Cardiac septum (tissue), 1 donor: Measurements from ENCODE around the gene LLGL1. TPM values are rescaled to one million over a fixed set of nuclear protein-coding genes. Genes with fewer than 3 reads are reported as not detected.

Experiments used
- DNase-seq: peaks from one replicate; pipeline ENCODE4 v3.0.0-alpha.2; 2020; ENCODE audit warnings: low spot score
- intact Hi-C: fragments of 100-400 bp; cut with DNase I; formaldehyde crosslinking; loops from one replicate; pipeline ENCODE4 v1.14.0; 2022
- total RNA-seq: library from RNA; stranded (reverse); fragmentation: NEBNext Ultra II Directional; extraction: Animal tissue kit (Norgen Biotek cat#: 25700); gene quantifications from one replicate; pipeline ENCODE4 v1.2.1, GENCODE V29; 2021
- donor health status: DM: no; HTN: no; CAD: no.

Gene LLGL1
- total RNA-seq, 1 donor from 2014 or later, result 9.6 TPM

DNA sequence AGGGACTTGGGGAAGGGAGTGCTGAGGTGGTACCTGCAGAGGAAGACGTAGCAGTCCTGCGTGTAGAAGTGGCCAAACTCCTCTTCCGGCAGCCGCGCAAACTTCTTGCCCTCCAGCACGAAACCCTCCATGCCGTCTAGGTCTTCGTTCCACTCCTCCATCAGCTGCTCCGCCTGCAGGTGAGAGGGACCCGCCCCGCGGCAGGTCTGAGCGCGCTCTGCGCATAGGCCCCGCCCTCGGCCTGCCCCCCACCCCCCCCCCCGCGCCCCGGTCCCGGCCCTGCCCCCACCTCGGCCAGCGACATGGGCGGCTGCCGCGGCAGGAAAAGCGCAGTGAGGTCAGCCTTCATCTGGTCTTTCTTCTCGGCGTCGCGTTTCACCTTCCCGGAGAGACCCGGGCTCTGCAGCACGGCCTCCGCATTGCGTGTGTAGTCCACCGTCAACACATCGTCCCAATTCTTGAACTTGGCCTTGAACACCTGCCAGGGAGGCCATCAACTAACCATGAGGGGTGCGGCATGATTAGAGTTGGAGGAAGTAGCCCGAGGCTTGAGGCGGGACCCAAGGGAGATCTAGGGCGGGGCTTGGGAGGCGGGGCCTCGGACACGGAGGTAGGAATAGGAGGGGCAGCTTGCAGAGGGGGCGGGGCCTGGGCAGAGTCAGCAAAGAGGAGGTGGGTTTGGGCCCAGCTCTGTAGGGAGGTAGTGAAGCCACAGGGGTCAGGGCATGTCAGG, 21.6 kb downstream of the LLGL1 start:
- DNase-seq, result no peak
- intact Hi-C loops, result loop anchor here (5.0 kb wide), 1 partner anchor 70 kb away; the partner anchor contains the start of gene SMCR8

DNA sequence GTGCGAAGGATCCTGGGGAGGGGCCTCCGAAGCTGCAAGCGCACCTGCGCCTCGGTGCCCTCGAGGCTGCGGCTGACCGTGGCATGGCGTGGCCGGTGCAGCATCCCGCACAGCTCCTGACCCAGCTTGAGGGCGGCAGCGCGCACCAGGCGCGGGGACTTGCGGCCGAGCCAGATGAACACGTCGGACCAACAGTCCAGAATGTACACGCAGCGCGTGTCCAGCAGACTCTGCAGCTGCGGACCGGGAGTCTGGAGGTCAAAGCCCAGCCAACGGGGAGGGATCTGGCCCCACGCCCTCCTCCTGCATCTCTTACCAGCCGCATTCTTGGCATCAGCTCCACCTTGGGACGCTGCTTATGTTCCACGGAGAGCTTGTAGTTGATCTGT, 22.2 kb downstream of the LLGL1 start:
- no peak for DNase-seq
- intact Hi-C loops, result loop anchor here (5.0 kb wide), 1 partner anchor 70 kb away; the partner anchor contains the start of gene SMCR8

DNA sequence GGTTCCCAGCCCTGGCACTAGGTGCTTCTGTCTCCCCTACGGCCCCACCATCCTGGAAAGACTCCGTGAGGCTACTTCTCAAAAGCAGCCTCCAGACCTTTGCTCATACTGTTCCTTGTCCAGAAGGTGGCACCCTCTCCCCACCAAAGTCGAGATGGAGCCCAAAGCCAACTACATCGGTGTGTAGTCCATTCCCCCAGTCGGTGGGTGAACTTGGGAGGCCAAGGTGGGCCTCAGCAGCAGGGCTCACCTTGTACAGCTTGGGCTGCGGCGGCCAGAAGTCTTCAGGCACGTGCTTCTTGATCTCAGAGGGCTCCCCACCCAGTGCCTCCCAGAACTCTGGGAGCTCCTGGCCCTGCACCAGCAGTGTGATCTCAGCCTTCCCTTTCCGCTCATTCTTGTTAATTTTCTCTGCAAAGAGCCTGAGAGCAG, 22.9 kb downstream of the LLGL1 start:
- intact Hi-C loops, result loop anchor here (5.0 kb wide), 1 partner anchor 69 kb away; the partner anchor contains the start of gene SMCR8
- no peak for DNase-seq

DNA sequence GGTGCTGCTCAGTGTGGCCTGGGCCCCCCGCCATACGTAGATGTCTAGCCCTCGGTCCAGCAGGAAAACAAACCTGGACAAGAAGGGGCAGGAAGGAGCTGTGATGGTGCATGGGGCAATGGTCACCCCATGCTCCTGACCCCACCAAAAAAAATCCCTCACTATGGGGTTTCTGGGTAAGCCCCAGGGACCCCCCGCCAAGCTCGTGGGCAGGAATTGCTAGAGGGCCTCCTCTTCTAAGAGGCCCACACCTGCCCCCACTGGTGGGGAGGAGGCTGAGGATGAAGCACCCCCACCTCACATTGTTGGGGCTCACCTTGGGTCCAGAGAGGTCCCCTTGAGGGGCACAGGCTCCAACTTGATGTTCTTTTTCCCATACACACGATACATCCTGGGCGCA, 23.4 kb downstream of the LLGL1 start:
- intact Hi-C loops, result loop anchor here (5.0 kb wide), 1 partner anchor 68 kb away; the partner anchor contains the start of gene SMCR8
- DNase-seq, result no peak

DNA sequence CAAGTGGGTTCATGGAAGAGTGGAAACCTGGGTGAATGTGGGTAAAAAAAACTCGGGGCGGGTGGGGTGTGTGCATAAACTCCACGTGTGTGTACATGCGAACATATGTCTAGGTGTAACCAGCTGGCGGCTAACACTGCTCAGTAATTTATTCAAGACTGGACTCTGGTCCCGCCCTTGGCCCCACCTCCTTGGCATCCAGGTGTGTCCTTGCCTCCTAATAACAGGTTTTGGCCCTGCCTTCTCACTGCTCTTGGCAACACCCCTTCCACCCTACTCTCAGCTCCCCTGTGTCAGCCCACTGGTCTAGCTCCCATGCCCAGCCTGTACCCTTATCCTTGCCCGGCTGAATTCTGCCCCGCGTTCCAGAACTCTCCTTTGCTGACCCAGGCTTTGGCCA, 24.8 kb downstream of the LLGL1 start:
- no peak for DNase-seq

DNA sequence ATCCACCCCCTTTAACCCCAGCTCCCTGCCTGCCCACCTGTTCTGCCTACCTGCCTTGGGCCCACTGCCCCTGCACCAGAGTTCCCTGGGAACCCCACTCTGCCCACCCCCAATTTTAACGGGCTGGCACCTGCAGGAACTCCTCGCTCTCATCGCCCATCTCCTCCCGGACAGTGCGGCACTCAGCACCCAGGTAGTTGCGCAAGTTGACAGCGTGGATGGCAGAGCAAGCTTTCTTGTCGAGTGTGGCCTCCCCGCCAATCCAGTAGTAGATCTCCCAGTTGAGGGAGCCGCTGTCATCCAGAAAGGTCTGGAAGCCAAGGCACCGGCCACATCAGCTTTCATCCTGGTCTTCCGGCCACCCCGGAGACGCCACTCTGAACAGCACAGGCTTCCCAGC, 25.3 kb downstream of the LLGL1 start:
- no peak for DNase-seq
- intact Hi-C loops, result no loop called here

More for the DNA sequence above, 24.8 kb downstream of the LLGL1 start:
- intact Hi-C loops, result no loop called here

DNA sequence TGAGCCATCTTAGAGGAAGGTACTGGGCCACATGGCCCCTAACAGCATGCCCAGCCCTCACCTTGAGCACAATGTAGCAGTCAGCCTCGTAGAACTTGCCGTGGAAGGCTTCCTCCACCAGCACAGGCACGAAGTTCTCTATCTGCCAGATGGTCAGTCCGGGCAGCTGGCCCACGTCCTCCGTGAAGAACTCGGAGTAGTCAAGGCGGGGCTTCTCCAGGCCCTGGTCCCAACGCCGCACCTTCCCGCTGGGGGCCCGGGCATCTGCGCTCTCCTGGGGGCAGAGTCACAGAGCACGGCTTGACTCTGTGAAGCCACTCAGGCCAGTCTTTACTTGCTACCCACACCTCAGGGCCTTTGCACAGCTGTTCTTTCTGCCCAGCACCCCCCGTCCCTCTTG, 25.8 kb downstream of the LLGL1 start:
- intact Hi-C loops, result no loop called here
- no peak for DNase-seq

DNA sequence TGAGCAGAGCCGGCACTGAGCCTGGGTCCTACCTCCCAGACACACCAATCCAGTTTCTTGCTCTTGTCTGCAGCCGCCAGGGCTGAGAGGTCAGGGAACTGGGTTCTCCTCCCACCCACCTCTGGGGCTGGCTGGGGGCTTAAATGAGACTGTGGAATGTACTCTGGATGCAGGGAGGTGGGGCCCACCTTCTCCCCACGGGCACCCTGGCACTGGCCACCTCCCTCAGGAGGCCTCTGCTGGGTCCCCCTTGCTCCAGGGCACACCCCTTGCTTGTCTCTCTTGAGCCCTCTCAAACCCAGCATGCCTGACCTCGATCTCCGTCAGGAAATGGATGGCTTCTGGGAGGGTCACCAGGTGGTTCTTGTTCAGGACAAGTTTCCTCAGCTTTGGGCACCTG, 26.7 kb downstream of the LLGL1 start:
- intact Hi-C loops, result no loop called here
- no peak for DNase-seq

DNA sequence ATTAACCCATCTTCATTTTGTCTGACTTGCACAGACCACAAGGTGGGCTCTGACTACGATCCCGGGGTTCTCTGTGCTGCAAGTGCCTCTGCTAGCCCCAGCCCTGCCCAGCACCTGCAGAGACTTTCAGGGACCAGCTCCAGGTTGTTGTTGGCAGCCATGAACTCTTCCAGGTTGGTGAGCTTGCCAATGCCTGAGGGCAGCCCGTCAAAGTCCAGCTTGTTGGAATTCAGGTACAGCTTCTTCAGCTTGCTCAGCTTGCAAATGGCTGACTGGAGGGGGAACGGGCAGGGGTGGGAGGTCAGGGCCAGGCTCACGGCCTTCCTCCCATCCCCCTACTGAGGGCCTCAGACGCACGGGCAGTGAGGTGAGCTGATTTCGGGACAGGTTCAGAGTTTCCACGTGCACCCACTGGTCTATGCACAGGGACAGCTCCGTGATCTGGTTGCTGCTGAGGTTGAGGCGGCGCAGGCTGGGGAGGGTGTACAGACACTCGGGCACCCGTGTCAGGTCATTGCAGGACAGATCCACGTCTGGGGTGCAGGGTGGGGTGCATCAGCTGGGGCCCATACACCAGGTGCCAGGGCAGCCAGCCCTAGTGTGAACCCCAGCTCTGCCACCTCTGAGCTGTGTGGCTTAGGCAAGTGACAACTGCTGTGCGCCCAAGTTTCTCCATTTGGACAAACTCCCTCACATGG, 27.9 kb downstream of the LLGL1 start:
- intact Hi-C loops, result no loop called here
- DNase-seq, result no peak

DNA sequence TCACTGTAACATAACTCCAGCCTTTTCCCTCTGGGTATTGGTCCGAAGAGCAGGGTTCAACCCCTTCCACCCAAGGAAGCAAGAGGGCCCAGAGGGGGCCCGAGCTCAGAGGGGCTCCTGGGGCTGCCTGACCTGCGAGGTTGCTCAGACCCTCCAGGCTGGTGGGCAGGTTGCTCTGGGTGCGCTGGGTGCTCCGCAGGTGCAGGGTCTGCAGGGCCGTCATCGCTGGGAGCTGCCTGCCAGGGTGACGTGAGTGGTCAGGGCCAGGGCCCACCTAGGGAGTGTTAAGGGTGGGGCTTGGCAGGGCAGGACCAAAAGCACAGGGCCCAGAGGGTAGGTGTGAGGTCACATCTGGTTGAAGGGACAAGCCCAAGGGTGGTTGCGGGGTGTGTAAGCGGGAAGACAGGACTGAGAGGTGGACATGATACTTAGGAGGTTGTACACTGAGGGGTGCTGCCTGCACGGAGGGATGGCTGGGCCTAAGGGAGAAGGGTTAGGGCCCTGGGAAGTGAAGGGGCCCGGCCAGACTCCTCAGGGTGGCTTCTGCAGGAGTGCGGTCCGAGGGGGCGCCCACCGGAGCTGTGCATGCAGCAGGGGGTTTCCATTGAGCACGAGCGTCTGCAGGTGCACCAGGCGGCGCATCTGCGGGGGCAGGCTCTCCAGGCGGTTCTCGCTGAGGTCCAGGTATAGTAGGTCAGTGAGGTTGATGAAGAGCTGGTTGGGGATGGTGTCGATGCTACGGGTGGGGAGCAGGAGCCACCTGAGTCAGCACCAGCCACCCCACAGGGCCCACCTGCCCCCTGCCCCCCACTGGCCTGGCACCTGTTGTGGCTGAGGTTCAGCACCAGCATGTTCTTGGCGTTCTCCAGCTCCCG, 28.7 kb downstream of the LLGL1 start:
- intact Hi-C loops, result no loop called here
- no peak for DNase-seq

DNA sequence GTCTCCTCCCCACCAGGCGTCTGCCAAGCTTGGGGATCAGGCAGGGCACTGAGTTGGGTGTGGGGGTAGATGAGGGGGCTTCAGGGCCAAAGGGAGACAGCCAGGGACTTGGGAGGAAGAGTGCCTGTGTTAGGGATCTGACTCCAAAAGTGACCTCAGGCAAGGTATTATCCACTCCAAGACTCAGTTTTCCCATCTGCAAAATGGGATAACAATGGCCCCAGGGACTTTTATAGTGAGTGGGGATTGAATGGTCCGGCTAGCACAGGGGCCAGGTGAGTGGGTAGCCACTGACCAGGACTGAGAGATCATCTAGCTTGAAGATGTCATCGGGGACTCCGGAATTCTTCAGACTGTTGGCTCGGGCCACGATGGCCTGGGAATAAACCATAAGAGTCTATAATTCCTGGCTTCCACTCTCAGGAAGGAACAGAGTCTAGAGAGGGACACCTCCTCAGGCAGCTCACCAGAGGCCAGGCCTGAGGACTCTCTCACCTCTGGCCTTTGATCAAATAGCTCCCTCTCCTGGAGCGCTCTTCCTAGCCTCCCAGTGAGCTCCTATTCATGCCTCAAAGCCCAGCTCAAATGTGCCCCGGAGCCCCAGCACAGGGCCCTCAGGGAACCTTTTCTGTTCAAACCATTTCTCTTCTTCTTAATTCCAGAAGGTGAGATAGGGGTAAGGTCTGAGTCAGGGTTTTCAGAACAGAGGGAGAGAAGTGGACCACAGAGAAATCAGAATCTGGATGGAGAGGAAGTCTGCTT, 29.6 kb downstream of the LLGL1 start:
- DNase-seq, result no peak
- intact Hi-C loops, result no loop called here

DNA sequence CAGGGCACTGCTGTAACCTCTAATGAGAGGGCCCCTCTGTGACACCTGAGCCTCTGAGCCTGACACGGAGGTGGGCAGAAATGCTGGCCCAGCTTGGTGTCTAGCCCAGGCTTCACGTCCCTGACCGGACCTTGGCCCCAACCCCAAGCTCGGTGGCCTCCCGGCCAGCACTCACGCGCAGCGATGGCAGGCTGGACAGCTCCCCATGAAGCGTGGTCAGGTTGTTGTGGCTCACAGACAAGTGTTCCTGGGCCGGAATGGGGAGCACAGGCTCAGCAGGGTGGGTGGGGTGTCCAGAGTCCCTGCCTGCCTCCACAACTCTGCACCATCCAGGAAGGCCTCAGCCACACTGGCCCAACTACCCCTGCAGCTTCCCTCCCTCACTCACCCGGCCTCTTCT, 30.9 kb downstream of the LLGL1 start:
- intact Hi-C loops, result no loop called here
- no peak for DNase-seq

DNA sequence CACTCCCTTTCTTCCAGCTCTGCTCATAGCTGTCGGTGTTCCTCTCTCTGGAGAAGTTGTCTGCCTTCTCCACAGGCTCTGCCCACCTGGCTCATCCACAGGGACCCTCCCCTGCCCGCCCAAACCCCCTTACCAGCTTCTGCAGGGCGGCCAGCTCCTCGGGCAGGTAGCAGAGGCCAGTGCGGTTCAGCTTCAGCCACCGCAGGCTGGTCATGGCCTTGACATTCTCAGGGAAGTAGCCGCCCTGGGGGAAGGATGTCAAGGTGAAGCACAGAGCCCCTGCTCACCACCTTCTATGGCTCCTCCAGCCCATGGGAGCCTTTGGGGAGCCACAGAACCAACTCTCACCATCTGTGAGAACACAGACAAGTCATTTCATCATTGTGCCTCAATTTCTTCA, 31.3 kb downstream of the LLGL1 start:
- intact Hi-C loops, result no loop called here

DNA sequence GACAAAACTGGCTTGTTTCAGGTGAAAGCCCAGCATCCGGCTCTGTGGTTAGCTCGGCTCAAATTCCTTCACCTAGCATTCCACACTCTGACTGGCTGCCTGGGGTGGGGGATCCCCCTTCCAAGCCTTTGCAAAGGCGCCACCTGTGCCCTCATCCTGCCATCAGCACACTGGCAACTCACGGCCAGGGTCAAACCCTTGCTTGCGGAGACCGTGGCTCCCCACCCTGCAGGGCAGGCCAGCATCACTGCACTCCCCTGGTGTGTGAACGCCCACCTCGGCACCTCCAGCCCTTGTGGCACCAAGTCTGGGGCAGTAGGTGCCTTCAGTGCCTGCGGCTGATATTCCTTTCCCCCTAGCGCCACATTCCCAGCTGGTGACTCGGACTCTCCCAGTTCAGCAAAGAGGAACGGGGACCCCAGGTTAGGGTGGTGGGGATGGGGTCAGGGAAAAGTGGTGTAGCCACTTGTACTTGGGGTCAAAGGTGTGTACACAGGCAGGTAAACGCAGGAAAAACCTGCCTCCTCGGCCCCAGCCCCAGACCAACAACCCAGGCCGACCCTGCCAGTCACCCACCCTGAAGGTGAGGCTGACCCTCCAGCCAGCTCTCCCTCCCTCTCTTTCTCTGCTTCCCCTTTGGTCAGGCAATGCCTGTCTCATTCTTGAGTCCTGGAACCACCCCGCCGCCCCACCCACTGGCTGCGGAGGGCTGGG, 32.0 kb downstream of the LLGL1 start:
- peak; percentile 87 for DNase-seq
- intact Hi-C loops, result no loop called here

More for the DNA sequence above, 31.3 kb downstream of the LLGL1 start:
- DNase-seq, result no peak

DNA sequence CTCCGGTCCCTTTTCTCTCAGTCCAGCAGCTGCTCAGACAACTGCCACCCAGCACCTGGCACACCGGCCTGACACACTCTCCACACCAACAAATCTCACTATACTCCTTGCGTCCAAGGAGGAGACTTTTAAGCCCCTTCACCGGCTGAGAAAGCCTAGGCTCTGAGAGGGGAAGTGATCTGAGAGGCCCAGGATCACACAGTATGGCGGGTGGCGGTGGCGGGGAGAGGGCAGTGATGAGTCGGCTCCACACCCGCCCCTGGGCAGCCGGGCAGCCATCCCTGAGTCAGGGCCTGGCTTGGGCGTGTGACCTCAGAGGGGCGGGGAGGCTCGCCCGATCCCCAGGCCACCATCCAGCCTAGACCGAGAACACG, 32.5 kb downstream of the LLGL1 start:
- intact Hi-C loops, result no loop called here

DNA sequence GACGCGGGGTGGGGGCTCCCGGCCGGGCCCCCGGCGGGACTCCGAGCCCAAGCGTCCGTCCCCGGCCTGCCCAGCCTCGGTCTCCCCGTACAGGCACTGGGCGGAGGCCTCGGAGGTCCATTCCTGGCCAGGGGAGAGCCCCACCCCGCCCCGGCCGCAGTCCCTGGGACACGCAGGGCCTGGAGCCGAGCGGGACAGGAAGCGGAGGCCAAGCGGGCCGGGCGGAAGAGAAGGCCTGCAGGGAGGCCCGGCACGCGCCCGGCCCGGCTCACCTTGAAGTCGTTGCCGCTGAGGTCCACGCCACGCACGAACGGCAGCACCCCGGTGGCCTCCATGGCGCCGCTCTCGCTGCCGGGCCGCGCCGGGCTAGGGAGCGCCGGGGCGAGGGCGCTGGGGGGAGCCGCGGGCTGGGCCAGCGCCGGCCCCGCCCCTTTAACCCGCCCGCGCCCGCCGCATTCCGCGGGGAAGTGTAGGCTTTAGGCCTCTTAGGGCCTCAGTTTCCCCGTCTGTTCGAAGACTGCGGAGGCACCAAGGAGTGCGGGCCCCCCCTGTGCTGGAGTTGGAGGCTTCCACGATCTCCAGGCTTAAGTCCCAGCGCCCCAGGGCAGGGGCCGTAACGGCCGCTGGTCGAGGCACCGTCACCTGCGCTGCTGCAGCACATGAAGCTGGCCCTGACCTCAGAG, 33.1 kb downstream of the LLGL1 start, which contains the start of gene FLII:
Gene FLII (minus strand): TSS at position 383 of the 683 bp plus-strand sequence. CDS start 48 bp downstream, at position 335.
- intact Hi-C loops, result no loop called here

More for the DNA sequence above, 32.5 kb downstream of the LLGL1 start:
- peak; percentile 90 for DNase-seq

DNA sequence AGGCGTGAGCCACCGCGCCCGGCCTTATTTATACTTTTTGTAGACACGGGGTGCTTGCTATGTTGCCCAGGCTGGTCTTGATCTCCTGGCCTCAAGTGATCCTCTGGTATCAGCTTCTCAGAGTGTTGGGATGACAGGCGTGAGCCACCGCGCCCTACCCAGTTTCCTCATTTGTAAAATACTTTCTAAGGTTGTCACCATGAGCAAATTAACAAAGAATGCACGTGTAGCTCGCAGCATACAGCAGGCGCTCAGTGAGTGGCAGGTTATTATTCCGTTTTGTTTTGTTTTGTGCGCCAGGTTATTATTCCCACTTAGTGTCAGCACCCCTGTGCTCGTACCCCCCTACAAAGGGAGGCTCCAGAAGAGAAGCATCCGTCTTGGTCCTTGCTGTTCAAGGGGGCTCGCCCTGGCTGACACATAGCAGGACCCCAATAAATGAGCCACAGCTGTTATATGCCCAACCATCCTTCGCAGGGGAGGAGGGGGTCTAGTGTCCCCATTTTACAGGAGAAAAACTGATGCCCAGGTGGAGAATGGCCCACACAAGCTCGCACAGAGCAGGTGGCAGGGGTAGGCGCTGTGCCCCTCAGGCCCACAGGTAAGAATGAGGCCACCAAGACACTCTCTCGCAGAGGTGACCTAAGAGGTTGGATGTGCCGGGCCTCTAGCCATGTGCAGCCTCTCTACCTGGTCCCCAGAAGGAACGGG, 34.3 kb downstream of the LLGL1 start:
- no peak for DNase-seq

More for the DNA sequence above, 33.1 kb downstream of the LLGL1 start, which contains the start of gene FLII:
- no peak for DNase-seq

More for the DNA sequence above, 34.3 kb downstream of the LLGL1 start:
- intact Hi-C loops, result loop anchor here (2.0 kb wide), 3 partner anchors 35 to 75 kb away; partner anchors contain the start of genes LLGL1, SMCR8 and TOP3A
